Stimulated activated CD8-positive, alpha-beta memory T cell treated with anti-CD3 and anti-CD28 coated beads, Interleukin-4, amount 100 ng/mL, for 1 hour (primary cell): ENCODE measurements around the gene SEC61B.

ENCODE experiments used
- DNase-seq, 2 donors: peaks; one replicate each; pipeline ENCODE4 v3.0.0-alpha.2; 2020; ENCODE audit warnings: low read depth in 2 of 2, low spot score in 1 of 2

Gene SEC61B

DNA sequence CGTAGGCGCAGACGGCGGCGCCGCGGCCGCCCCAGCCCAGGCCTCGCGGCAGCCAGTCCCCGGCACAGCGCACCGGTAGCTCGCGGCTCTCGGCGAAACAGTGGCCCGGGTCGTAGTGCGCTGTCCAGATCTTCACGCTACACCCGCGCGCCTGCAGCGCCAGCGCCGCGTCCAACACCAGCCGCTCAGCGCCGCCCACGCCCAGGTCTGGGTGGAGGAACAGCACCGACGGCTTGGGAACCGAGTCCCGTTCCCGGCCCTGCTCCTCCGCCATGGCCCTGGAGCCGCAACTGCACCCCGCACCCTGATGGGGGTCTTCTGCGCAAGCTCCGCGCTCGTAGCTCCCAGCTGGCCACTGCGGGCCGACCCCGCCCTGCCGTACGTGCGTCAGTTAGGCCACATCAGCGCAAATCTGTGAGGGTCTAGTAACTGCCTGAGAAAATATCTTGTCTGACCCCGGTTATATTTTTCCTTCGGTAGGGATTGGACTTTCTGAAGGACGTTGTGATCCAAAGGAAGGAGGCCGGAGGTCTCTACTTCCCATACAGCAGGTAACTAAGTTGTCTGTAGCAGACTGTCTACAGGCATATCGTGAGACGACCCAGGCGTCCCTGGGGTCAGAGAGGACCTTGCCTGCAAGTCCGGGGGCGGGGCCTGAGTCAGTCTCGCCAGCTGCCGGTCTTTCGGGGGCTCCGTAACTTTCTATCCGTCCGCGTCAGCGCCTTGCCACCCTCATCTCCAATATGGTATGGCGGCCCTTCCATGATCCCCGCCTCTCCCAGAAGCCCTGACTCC, at the start of gene SEC61B, which contains the start of gene ALG2:
SEC61B (plus strand) TSS at position 662 of the 795 bp plus-strand sequence; CDS start at position 744, 82 bp downstream.
ALG2 (minus strand) TSS at position 322 of the 795 bp plus-strand sequence; CDS start at position 274, 48 bp downstream.
- peak; percentile 88 to 89 for DNase-seq

DNA sequence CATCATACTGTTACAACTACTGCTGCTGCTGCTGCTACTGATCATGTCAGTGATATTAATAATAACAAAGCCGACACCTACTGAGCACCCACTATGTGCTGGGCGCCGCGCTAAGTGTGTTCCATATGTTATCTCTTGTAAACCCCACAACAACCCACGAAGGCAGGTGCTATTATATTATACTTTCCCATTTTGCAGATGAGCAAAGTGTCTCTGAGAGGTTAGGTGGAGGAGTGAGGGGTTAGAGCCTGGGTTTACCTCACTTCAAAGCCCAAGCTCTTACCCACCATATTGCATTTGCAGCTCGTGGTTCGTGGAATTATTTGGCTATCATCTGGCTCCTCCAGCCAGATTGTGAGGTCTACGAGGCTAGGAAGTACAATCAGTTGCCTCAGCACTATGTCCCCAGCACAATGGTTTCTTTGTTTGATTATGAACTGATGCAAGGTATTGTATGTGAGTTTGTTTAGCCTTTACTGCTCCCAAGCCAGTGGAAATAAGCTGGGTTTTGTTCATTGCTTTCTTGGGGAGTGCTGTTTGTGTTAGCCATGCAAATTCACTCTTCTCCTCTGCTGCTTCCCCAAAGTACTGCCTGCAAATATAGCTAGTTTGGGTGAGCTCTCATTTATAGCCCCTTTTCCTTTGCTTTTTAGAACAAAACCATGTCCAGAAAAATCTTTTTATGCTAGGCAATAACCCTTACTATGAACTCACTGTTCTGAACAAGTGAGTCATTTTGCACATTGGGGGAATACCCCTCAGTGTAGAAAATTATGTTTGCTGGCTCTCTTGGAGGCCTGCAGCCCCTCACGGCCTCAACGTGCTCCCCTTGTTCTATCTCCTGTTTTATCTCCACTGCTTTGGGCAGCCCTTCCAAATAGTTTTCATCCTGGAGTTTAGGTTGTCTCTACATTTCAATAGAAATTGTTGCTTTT, 48.2 kb upstream of the SEC61B start:
- no peak for DNase-seq

DNA sequence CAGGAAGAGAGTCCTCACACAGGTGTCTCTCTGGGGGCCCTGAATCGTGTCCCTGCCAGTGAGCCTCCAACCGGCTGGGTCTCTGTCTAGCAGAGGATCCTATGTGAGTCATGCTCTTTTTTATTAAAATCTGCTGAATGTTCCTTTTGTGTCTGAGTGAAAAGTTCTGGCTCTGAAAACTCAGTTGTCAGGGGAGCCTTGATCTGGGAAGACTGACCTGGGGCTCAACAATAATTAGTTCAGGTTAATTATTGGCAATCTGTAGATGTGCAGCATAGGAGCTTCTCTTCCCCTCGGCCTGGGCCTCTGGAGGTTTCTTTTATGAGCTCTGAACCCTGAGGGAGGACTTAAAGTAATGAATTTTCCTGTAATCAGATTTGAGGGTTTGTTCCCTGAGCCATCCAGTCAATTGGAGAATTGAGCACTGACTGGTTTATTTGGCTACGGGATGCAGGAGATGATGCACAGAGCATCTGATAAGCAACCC, 45.5 kb upstream of the SEC61B start:
- no peak for DNase-seq

DNA sequence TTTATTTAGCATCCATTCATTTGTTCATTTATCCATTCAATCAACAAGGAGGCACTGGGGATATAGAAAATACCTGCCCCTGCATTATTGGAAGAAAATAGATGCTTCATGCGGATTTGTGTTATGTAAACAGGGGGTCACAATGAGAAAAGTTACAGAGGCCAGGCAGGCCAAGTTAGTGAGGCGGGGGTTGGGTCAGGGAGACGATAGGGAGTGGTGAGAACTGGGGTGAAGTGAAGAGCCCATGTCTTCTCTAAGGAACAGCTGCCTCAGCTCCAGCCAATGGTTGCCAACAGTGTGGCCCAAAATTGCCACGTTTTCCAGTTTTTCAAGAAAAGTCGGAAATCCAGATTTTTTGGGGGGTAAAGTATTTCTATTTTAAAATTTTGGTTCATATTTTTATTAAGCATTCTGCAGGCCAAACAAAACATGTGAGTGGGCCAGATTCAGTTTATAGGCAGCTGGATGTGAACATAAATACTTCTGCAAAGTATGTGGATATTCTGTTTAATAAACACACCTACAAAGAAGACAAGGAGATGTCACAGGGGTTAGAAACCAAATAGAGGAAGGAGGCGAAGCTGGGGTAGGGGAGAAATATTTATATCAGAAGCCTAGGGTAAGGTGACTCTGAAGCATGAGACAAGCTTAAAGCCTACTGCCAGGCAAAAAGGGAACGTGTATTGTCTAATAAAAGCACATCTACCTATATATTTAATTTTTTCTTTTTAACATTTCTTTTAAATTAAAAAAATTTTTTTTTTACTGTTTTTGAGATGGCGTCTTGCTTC, 44.3 kb upstream of the SEC61B start:
- DNase-seq, result no peak

DNA sequence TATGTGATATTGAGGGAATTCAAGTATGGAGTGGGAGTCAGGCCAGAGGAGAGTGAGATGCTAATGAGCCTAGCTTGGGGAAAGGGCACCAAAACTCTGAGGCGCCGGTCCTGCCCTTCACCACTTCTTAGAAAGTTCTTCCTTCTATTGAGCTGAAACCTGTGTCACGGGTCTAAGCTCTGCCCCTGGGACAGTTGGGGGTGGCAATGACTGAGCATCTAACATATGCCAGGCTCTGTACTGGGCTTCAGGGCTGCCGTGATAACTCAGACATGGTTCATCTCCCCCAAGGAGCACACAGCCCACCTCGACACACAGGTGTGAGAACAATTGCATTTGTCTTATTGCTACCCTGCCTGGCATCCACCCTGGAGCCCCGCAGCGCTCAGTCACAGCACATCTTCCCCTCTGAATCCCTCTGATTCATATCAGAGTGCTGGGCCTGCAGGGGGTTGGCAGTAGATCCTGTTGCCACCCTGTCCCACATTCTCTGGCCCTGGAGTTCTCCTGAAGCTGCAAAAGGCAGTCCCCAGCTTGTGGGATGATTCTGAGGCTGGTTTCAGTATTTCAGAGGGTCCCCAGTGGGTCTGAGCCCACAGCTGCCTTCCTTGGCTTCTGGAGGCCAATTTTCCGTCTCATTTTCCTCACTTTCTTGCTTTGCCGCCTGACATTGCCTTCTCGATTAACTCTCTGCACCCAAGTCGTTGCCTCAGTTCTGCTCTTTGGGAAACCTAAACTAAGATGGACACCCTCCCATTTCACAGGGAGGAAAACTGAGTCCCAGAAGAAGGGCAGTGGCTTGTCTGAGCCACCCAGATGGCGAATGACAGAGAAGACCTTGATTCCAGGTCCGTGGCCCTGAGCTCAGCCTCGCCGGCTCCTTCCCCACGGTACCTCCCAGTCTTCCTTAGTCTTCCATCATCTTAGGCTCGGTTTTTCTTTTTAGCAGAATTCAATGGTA, 42.9 kb upstream of the SEC61B start:
- DNase-seq, result no peak

DNA sequence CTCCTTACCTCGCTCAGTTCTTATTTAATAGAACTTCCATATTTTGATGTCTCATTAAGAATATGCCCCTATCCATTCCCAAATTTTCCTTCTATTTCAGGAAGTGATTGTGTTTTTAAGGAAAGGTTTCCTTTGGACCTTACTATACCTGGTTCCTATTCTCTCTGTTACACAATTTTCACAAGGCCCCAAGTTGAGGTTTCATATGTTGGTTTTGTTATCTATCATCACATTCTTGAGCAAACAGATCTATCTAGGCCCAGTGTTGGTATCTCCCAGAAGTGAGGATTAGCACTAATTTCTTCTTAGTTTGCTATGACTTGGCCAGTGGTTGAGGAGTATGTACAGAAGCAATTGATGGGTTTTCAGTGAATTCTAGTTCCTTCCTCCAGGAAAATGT, 41.9 kb upstream of the SEC61B start:
- no peak for DNase-seq

DNA sequence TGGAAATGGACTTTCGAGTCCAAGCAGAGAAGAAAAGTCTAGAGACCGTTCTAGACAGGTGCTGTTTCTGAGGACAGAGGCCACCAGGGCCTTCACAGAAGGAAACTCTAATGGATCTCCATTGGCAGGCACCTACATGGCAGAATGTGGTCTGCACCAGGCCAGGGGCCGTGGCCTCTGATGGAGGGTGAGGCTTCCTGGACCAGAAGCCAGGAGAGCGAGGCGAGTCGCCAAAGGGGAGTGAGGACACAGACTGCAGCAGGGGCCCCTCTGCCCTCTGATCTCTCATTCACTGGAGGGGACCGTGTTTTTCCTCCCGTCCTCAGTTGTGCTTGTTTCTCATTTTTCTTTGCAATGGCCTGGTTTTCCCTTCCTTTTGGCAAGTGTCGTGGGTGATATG, 41.4 kb upstream of the SEC61B start:
- DNase-seq, result no peak

DNA sequence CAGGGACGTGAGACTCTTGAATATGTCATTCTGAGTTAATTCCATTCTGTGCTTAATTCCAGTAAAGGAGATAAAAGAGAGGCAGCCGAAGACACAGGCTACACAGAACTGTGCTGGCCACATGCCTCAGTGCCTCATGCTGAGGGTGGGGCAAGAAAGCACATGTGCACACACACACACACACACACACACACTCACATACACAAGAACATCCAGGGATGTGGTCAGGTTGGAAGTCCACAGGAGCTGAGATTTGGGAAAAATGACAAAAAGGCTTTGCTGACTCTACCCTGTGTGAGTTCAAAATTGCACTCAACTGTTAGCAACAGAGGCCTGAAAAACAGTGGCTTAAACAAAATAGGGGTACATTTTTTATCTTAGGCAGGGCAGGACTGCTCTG, 40.9 kb upstream of the SEC61B start:
- DNase-seq, result no peak

DNA sequence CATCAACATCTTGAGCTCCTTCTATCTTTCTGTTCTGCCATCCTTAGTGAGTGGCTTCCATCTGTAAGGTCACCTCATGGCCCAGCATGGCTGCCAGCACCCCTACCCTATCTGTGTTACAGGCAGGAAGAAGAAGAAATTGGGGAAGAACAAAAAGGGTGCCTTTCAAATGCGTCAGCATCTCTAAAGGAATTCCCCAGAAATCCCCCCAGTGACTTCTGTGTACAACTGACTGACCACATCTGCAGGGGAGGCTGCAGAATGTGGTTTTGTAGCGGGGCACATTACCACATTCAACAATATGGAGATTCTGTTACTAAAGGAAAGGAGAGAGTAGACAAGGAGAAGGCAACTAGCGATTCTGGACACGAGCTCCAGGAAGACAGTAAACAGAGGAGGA, 40.5 kb upstream of the SEC61B start:
- no peak for DNase-seq

DNA sequence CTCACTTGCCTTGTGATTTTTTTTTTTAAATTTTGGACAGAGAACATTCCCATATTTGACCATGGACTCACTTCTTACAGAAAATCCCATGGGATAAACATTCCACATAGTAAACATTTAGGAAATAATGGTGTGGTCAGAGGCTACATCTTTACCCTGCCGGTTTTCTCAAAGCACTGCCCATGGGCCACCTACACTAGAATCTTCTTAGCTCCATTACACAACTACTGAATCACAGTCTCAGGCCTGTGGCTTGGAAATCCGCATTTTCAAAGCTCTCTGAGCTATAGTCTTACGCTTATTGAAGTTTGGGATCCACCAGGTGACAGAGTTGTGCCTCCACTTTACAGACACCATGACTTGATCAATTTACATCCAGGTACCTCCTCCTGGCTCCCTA, 39.7 kb upstream of the SEC61B start:
- no peak for DNase-seq

DNA sequence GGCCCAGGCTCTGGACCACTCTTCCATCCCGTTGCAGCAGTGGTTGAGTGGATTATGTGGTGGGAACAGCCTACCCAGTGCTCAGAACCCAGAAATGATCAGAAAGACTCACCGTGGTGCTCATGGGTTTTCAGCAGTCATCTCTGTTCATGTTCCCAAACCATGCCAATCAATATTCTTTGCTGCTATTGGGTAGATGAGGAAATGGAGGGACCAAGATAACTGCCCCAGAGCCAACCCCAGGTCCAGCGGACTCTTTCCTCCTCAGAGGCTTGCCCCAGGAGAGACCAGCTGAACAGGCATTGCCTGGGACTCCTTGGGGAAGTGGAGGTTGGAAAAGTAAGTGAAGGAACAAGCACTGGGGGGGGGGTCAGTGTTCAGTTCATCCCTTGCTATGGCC, 38.5 kb upstream of the SEC61B start:
- DNase-seq, result no peak

DNA sequence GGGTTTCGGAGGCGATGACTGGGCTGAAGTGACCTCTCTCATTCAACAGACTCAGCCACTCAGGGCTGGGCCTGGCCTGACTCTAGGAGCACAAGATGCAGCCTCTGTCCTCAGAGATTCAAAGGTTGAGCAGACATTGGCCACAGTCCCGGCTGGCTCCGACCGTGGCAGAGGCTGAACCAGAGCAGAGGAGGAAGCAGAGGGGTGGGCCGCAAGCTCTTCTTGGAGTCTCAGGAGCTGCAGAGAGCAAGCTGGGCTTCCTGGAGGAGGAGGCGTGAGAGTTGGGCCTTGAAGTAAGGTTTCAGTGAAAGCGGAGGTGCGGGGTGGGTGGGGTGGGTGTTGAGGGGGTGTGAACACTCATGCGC, 38.0 kb upstream of the SEC61B start:
- no peak for DNase-seq

DNA sequence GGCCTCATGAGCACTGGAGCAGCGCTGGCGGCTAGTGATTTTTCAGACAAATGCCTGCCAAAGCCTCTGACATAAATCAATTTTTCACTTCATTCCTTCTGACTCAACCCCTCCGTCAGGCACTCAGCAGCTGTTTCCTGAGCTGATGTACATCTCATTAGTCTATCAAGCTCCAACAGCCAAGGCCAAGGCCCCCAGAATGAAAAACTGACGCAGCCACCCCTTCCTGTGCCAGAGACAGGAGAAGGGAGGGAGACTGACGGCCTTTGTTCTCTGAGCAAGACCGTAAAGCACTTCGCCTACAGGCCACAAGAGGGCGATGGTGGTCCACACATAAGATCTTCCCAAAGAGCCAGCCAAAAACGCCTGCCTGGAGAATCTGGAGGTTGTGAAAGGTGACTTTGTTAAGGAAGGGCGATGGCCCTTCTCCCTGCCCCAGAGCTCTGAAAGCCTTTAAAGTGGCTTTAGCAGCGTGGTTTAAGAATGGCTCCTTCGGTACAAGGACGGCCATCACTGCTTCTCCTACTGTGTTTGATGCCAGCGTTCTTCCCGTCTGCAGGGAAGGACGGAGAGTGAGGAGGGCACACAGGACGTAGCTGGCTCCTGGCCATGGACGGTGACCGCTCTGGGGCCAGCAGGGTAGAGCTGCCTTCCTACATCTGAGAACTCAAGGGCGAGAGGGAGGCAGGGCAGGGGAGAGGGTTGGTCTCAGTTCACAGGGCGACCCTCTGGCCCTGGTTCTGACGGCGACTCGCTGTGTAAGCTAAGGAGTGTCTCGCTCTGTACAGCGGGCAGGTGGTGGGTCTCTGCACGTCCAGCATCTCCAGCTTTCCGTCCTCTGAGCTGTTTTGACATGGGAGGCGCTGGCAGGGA, 37.4 kb upstream of the SEC61B start:
- peak; percentile 33 to 56 for DNase-seq

DNA sequence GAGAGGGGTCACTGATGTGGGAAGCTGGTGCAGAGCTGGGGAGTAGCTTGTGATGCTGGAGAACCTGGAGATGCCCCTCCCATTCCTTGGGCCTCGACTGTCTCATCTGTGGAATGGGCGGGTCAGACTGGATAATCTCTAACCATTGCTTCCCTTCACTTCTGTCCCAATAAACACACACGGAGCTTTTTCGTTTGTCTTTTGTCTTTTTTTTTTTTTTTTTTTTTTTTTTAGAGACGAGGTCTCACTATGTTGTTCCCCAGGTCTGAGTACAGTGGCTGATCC, 36.8 kb upstream of the SEC61B start:
- DNase-seq, result no peak

DNA sequence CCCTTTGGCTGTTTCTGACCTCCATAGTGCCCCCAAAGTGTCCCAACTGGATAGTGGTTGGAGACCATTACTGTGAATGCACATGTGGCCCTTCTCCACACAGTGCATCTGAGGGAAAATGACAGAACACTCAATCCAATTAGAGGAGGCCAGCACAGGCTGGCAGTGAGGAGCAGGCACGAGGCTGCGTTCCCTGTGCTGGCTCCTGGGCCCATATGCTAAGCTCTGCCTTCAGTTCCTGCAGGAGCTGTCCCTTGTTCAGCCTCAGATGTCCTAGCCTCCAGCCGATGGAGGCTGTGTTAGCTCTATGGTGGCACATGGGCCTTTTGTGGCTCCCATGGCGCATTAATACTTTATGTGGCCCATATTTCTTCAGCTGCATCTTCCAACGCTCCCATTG, 36.1 kb upstream of the SEC61B start:
- no peak for DNase-seq

DNA sequence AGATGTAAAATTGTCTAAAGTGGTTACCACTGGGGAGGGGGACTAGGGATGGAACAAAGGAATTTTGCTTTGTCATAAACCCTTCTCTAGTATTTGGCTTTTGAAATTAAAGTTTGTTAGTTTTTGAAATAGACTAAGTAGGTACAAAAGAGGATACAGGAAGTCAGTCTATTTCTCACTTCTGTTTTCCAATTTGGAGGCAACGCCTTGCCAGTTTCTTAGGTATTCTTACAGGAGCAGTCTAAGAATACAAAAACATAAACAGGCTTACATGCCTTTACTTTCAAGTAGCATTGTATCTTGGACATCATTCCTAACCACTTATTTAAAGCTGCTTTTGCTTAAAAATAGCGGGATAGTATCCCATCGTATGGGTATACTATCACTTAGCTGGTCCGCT, 34.8 kb upstream of the SEC61B start:
- no peak for DNase-seq

DNA sequence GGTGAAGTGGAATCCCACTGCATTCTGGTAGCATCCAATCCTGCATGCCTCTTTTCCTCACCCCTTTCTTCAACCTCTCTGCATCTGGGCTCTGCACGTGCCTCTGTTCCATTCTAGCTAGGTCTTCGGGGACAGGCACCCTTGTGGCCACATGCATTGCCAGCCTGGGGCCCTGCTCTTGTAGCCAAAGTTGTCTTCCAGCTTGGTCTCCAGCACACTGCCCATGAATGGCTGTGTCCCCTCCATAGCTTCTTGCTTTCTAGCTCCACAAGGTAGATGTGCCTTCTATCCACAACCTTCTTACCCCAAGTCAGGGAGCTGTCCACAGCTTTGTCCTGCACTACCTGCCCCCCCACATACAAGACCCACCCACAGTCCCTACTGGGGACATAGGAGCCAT, 32.9 kb upstream of the SEC61B start:
- no peak for DNase-seq

DNA sequence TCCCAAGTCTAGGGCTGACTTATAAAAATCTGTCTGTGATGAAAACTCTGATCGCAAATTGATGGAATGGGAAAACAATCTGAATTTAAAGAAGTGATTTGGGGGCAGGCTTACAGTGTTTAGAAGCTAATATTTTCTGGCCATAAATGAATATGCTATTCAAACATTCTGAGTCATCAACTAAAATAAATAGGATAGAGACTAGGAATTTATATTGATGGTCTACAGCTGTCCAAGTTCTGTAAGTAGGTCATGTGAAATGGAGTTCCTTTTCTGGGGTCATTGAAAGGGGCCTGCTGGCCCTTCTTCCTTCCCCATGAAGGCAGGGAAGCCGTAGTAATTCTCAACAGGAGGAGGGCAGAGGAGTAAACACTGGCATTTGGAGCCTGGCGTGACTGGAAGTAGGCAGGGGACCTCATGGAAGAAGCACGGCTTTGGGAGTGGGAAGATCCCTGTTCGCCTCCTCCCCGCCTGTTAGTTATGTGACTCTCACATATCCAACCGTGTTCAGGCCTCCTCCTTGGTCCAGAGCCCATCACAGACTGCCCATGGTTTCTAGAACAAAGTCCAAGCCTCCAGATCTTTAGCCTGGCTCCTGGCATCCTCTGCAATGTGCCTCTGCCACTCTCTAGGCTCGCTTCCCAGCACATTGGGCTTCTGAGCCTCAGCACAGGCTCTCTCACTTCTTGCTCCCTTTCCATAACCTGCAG, 32.0 kb upstream of the SEC61B start:
- DNase-seq, result no peak
